ENCODE data around the gene NRF1.
"Not testable (repeated sequence)": the region's sequence is repeated elsewhere in the genome, so short reads cannot be mapped to it uniquely, and the experiment has no call there.

NRF1 gene

GRCh38 chr7:129667116-129667515 is 55.6 kb downstream of the NRF1 start:
- no peak overlapping the region for H3K27ac ChIP-seq
- TF ChIP-seq ZFX (IDR thresholded peaks at IDR 0.05), result no peak
- no peak for TF ChIP-seq CTCF (conservative IDR thresholded peaks at IDR 0.05)

GRCh38 chr7:129667551-129667950 is 56.0 kb downstream of the NRF1 start:
- no peak overlapping the region for H3K27ac ChIP-seq
- TF ChIP-seq CTCF (conservative IDR thresholded peaks at IDR 0.05) (no peak), ZFX (IDR thresholded peaks at IDR 0.05) (no peak)

- TF ChIP-seq ZFX (IDR thresholded peaks at IDR 0.05), result no peak
- no peak for TF ChIP-seq CTCF (conservative IDR thresholded peaks at IDR 0.05)
- H3K27ac ChIP-seq, result no peak overlapping the region
Measured at GRCh38 chr7:129669901-129670300, 58.4 kb downstream of the NRF1 start.

GRCh38 chr7:129670656-129671055 is 59.1 kb downstream of the NRF1 start:
- TF ChIP-seq ZFX (IDR thresholded peaks at IDR 0.05) (no peak), CTCF (conservative IDR thresholded peaks at IDR 0.05) (no peak)
- H3K27ac ChIP-seq, result no peak overlapping the region

- no peak for TF ChIP-seq CTCF (conservative IDR thresholded peaks at IDR 0.05)
- no peak overlapping the region for H3K27ac ChIP-seq
Measured at GRCh38 chr7:129671266-129671665, 59.7 kb downstream of the NRF1 start.

- H3K27ac ChIP-seq, result not testable (repeated sequence)
Measured at GRCh38 chr7:129674475-129674874, 63.0 kb downstream of the NRF1 start.

- H3K27ac ChIP-seq, result no peak overlapping the region
- TF ChIP-seq ZFX (IDR thresholded peaks at IDR 0.05) (no peak), CTCF (conservative IDR thresholded peaks at IDR 0.05) (no peak)
Measured at GRCh38 chr7:129675521-129675920, 64.0 kb downstream of the NRF1 start.

GRCh38 chr7:129676017-129676897 is 64.7 kb downstream of the NRF1 start:
- TF ChIP-seq CTCF (conservative IDR thresholded peaks at IDR 0.05), result no peak
- TF ChIP-seq ZFX (IDR thresholded peaks at IDR 0.05), result no peak
- no peak overlapping the region for H3K27ac ChIP-seq
